Cardiac atrium fibroblast (primary cell): ENCODE data around the gene PKN1. TPM values are rescaled to one million over a fixed set of nuclear protein-coding genes. Genes with fewer than 3 reads are reported as not detected.

Source experiments
- total RNA-seq: library from RNA; depleted of rRNA; stranded (reverse); fragments of >200 nt; gene quantifications from 2 replicates; pipeline ENCODE4 v1.2.3, GENCODE V29; 2015

Gene PKN1
- total RNA-seq: 79.2 and 83.0 TPM in 2 replicates

DNA sequence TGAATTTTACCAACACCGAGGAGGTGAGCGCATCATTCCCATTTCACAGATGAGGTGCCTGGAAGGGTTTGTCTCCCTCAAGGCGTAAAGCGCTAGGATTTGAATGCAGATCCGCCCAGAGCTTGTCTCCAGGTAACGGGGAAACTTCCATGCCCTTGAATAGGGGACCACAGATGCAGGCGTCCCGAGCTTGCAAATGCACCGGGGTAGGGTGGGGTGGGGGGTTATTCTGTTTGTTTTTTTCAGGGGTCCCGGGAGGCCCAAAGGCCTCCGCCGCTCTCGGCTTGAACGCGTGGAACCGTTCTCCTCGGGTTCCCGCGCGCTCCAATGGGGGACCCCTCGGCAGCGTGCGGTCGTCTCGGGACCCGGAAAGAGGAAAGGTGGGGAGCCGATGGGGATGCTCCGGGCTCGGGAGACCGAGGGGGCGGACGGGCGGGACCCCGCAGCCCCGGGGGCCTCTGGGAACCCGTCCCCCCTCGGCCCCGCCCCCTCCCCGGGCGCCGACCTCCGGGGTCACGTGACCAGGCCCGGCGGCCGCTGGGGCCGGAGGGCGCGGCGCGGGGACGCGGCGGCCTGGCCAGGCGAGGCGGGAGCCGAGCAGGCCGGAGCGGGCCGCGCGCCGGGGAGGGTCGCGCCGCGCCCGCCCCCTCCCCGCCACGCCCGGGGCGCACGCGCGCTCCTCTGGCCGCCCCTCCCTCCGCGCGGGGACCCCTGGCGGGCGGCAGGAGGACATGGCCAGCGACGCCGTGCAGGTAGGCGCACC, at the start of gene PKN1:
PKN1 (plus strand) TSS at position 516 of the 763 bp plus-strand sequence; CDS start at position 732, 216 bp downstream.

GRCh38 chr19:14419106-14419813, 13.8 kb upstream of the PKN1 start, which contains the start of gene DDX39A:
DDX39A (minus strand) TSS chr19:14419341; CDS start chr19:14413220, 6,121 bp downstream.

DNA sequence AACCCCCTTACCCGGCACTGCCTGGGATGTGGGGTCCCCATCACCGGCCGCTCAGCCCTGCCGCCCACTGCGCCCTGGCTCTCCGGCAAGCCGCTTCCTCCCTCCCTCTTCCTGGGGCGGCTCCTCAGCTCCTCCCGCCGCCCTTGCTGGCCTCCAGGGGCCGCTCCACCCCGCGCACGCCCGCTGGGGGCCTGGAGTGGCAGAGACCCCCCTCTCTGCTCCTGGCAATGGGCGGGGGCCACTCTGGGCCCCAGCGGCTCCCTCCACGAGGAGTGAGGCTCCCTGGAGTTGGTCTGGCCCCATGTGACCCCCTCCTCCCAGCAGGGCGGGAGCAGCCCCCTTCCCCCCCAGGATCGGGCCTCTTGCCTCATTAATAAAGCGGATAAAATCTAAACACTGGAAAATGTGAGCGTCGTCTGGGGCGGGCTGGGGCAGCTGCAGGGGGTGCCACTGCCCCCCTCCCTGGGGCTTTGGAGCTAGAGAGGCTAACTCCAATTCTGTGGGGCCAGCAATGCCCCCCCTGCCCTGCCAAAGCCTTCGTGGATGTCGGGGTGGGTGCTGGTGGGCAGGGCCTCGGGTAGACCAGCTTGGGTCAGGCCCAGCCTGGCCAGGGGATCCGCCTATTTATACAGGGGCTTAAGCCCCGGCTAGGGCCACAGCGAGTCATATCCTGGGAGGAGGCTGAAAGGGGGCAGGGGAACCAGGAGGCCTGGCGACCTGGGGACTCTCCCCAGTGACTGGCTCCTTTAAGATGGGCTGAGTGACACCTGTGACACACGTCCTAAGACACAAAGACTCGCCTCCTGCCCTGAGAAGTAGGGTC, 42.4 kb downstream of the PKN1 start, which contains the start of gene PTGER1:
PTGER1 (minus strand) TSS at position 104 of the 823 bp plus-strand sequence. CDS start 1,034 bp downstream, outside the sequence.

GRCh38 chr19:14496029-14496833, 63.1 kb downstream of the PKN1 start, which contains the start of gene GIPC1:
GIPC1 (minus strand) TSS chr19:14496127; CDS start chr19:14482976, 13,151 bp downstream.

DNA sequence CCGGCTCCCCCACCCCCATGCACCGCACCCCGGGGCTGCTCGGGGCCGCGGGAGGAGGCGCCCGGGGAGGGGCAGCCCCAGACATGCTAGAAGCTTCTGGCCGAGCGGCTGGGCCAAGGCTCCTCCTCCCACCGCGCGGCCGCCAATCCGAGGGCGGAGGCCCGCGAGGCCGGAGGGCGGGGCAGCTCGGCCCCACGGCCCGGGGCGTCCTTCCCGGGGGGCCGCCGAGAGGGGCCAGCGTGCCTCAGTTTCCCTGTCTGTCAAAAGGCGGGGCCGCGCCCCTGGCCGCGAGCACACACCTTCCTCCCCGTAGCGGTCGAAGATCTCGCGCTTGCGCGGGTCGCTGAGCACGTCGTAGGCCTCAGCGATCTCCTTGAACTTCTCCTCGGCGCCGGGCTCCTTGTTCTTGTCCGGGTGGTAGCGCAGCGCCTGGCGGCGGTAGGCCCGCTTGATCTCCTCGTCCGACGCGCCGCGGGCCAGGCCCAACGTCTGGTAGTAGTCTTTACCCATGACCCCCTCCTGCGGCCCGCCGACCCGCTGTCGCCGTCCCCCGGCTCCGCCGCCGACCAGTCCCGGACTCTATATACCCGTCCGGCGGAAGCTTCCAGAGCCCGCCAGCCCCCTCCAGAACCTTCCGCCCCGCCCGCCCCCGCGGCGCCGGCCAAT, 84.9 kb downstream of the PKN1 start, which contains the start of gene DNAJB1:
DNAJB1 (minus strand) TSS at position 558 of the 666 bp plus-strand sequence; CDS start at position 510, 48 bp downstream.

Other genes starting within 250 kb of the PKN1 start
- 7.6 and 9.1 TPM in 2 replicates for gene ADGRL1, start 227.1 kb upstream of the PKN1 start, total RNA-seq
- gene ADGRE5, start 51.9 kb upstream of the PKN1 start, total RNA-seq: 46.8 and 64.2 TPM in 2 replicates
- 38.3 and 47.0 TPM in 2 replicates for gene DDX39A, start 14.0 kb upstream of the PKN1 start, total RNA-seq
- 0.72 and 1.3 TPM in 2 replicates for gene PTGER1, start 42.0 kb downstream of the PKN1 start, total RNA-seq
- gene GIPC1, start 62.8 kb downstream of the PKN1 start, total RNA-seq: 85.5 and 90.4 TPM in 2 replicates
- 40.4 and 45.2 TPM in 2 replicates for gene DNAJB1, start 85.1 kb downstream of the PKN1 start, total RNA-seq
- gene TECR, start 96.3 kb downstream of the PKN1 start, total RNA-seq: 35.2 and 41.3 TPM in 2 replicates
- 193 and 218 TPM in 2 replicates for gene NDUFB7, start 138.8 kb downstream of the PKN1 start, total RNA-seq
- gene CLEC17A, start 149.8 kb downstream of the PKN1 start, total RNA-seq: not detected in 2 replicates
- not detected in 2 replicates for gene ADGRE3, start 241.5 kb downstream of the PKN1 start, total RNA-seq